ENCODE results near the gene PPP1R1A.

The PPP1R1A gene

GRCh38 chr12:54558759-54559158 lies 29.7 kb downstream of the PPP1R1A start:
- no CpG with 5 or more reads among the region's 1 CpG for WGBS (ENCODE audit: insufficient coverage)
- Histone ChIP-seq H3K36me3 (ENCODE audit: control insufficient read depth in 4 of 4, insufficient read depth in 4 of 4, low read length in 3 of 4) (no peaks in the 10 kb centered on the region), H3K4me3 (ENCODE audit: control insufficient read depth in 1 of 7, extremely low read depth in 1 of 7, insufficient read depth in 4 of 7, low read depth in 2 of 7, low read length in 6 of 7) (no peak overlapping the region), H3K4me1 (ENCODE audit: control extremely low read depth in 1 of 4, control insufficient read depth in 4 of 4, insufficient read depth in 4 of 4, low read length in 3 of 4) (peaks cover 15 to 22% (median 19%) of the 10 kb centered on the region in 4 experiments), H3K27ac (ENCODE audit: insufficient read depth in 1 of 2, low read depth in 1 of 2, low read length in 2 of 2, poor library complexity in 1 of 2, severe bottlenecking in 2 of 2) (no peak overlapping the region), H3K9me3 (ENCODE audit: control extremely low read depth in 1 of 5, control insufficient read depth in 4 of 5, insufficient read depth in 2 of 5, low read depth in 1 of 5, low read length in 4 of 5) (no peaks in the 10 kb centered on the region), H3K27me3 (replicated peaks in 2 of 5; ENCODE audit: control insufficient read depth in 4 of 5, insufficient read depth in 5 of 5, low read length in 4 of 5) (no peaks in the 10 kb centered on the region)
- ChIA-PET CTCF (interaction anchor here (0.6 kb wide), 1 partner anchor 61 kb away, joined by 3 read pairs; the partner anchor contains the start of gene NCKAP1L), POLR2A (interaction anchor here (0.6 kb wide), 1 partner anchor 20 kb away, joined by 4 read pairs; no protein-coding TSS in a partner anchor)
- no peak for DNase-seq

- Histone ChIP-seq H3K9me3 (ENCODE audit: control extremely low read depth in 1 of 5, control insufficient read depth in 4 of 5, insufficient read depth in 2 of 5, low read depth in 1 of 5, low read length in 4 of 5) (no peaks in the 10 kb centered on the region), H3K4me3 (ENCODE audit: control insufficient read depth in 1 of 7, extremely low read depth in 1 of 7, insufficient read depth in 4 of 7, low read depth in 2 of 7, low read length in 6 of 7) (no peak overlapping the region), H3K36me3 (ENCODE audit: control insufficient read depth in 4 of 4, insufficient read depth in 4 of 4, low read length in 3 of 4) (no peaks in the 10 kb centered on the region), H3K27me3 (replicated peaks in 2 of 5; ENCODE audit: control insufficient read depth in 4 of 5, insufficient read depth in 5 of 5, low read length in 4 of 5) (no peaks in the 10 kb centered on the region), H3K4me1 (ENCODE audit: control extremely low read depth in 1 of 4, control insufficient read depth in 4 of 4, insufficient read depth in 4 of 4, low read length in 3 of 4) (peaks cover 15 to 22% (median 19%) of the 10 kb centered on the region in 4 experiments), H3K27ac (ENCODE audit: insufficient read depth in 1 of 2, low read depth in 1 of 2, low read length in 2 of 2, poor library complexity in 1 of 2, severe bottlenecking in 2 of 2) (no peak overlapping the region)
- CTCF ChIA-PET: interaction anchor here (0.6 to 0.9 kb wide), 2 partner anchors 30 to 61 kb away, joined by 3 read pairs; partner anchors contain the start of gene NCKAP1L
- POLR2A ChIA-PET: no interaction called here
- DNase-seq: no peak
- 100% methylated on average over 2 of the region's 5 CpGs for WGBS (ENCODE audit: insufficient coverage)
Measured at GRCh38 chr12:54558311-54558710, 30.1 kb downstream of the PPP1R1A start.

DNA sequence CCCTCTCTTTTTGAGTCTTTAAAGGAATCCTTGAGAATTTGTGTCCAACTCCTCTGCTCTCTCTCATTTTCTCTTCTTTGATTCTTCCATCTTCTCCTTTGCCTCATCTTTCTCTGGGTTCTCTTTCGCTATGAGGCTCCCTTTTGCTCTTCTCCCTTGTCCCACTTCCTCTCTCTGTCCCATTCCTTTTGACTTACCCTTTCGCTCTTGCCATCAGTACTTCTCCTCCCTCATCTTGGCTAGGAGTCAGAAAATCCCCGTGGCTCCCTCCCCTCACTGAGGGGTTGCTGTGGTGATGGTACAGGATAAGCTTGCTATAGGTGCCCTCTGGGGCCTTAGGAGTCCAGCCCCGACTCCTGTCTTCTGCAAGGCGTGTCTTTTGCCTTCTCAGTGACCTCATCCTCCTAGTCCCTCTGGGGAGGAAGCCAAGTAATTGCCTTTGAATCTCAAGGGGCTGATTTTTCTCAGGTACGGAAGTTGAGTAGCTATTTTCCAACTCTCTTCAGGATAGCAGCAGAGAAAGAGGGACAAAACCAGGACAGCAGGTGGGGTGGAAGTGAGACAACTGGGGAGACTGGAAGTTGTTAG lies 32.7 kb downstream of the PPP1R1A start:
- Histone ChIP-seq H3K4me1 (ENCODE audit: control extremely low read depth in 1 of 4, control insufficient read depth in 4 of 4, insufficient read depth in 4 of 4, low read length in 3 of 4) (peaks cover 4 to 15% (median 10%) of the 10 kb centered on the region in 4 experiments), H3K9me3 (ENCODE audit: control extremely low read depth in 1 of 5, control insufficient read depth in 4 of 5, insufficient read depth in 2 of 5, low read depth in 1 of 5, low read length in 4 of 5) (no peaks in the 10 kb centered on the region), H3K4me3 (ENCODE audit: control insufficient read depth in 1 of 7, extremely low read depth in 1 of 7, insufficient read depth in 4 of 7, low read depth in 2 of 7, low read length in 6 of 7) (no peak overlapping the region), H3K36me3 (ENCODE audit: control insufficient read depth in 4 of 4, insufficient read depth in 4 of 4, low read length in 3 of 4) (no peaks in the 10 kb centered on the region), H3K27ac (ENCODE audit: insufficient read depth in 1 of 2, low read depth in 1 of 2, low read length in 2 of 2, poor library complexity in 1 of 2, severe bottlenecking in 2 of 2) (no peak overlapping the region), H3K27me3 (replicated peaks in 2 of 5; ENCODE audit: control insufficient read depth in 4 of 5, insufficient read depth in 5 of 5, low read length in 4 of 5) (no peaks in the 10 kb centered on the region)
- WGBS (ENCODE audit: insufficient coverage): 83% methylated on average over 6 of the region's 6 CpGs
- POLR2A ChIA-PET: no interaction called here
- CTCF ChIA-PET: no interaction called here
- DNase-seq: no peak

- ChIA-PET POLR2A (interaction anchor here (0.8 to 1.2 kb wide), 2 partner anchors 10 to 51 kb away, joined by 3 to 7 read pairs; no protein-coding TSS in a partner anchor), CTCF (interaction anchor here (1.0 to 2.4 kb wide), 5 partner anchors 10 to 30 kb away, joined by 4 to 7 read pairs (median 5); no protein-coding TSS in a partner anchor)
- WGBS (ENCODE audit: insufficient coverage): 1% methylated on average over 17 of the region's 22 CpGs
- peak; percentile 24 to 86 (median 76) for DNase-seq
- Histone ChIP-seq H3K27ac (ENCODE audit: insufficient read depth in 1 of 2, low read depth in 1 of 2, low read length in 2 of 2, poor library complexity in 1 of 2, severe bottlenecking in 2 of 2) (no peak overlapping the region), H3K4me3 (ENCODE audit: control insufficient read depth in 1 of 7, extremely low read depth in 1 of 7, insufficient read depth in 4 of 7, low read depth in 2 of 7, low read length in 6 of 7) (peak overlapping the region in 6 of 7 experiments; percentile 34 to 81 (median 63)), H3K27me3 (replicated peaks in 2 of 5; ENCODE audit: control insufficient read depth in 4 of 5, insufficient read depth in 5 of 5, low read length in 4 of 5) (peaks cover 0 to 3% (median 0%) of the 10 kb centered on the region in 5 experiments), H3K9me3 (ENCODE audit: control extremely low read depth in 1 of 5, control insufficient read depth in 4 of 5, insufficient read depth in 2 of 5, low read depth in 1 of 5, low read length in 4 of 5) (no peaks in the 10 kb centered on the region), H3K4me1 (ENCODE audit: control extremely low read depth in 1 of 4, control insufficient read depth in 4 of 4, insufficient read depth in 4 of 4, low read length in 3 of 4) (peaks cover 0 to 17% (median 15%) of the 10 kb centered on the region in 4 experiments), H3K36me3 (ENCODE audit: control insufficient read depth in 4 of 4, insufficient read depth in 4 of 4, low read length in 3 of 4) (peaks cover 0 to 12% (median 9%) of the 10 kb centered on the region in 4 experiments)
Measured at GRCh38 chr12:54549774-54550451, 38.5 kb downstream of the PPP1R1A start.

- no peak for DNase-seq
- Histone ChIP-seq H3K36me3 (ENCODE audit: control insufficient read depth in 4 of 4, insufficient read depth in 4 of 4, low read length in 3 of 4) (peaks cover 12 to 44% (median 38%) of the 10 kb centered on the region in 4 experiments), H3K27ac (ENCODE audit: insufficient read depth in 1 of 2, low read depth in 1 of 2, low read length in 2 of 2, poor library complexity in 1 of 2, severe bottlenecking in 2 of 2) (no peak overlapping the region), H3K4me3 (ENCODE audit: control insufficient read depth in 1 of 7, extremely low read depth in 1 of 7, insufficient read depth in 4 of 7, low read depth in 2 of 7, low read length in 6 of 7) (no peak overlapping the region), H3K9me3 (ENCODE audit: control extremely low read depth in 1 of 5, control insufficient read depth in 4 of 5, insufficient read depth in 2 of 5, low read depth in 1 of 5, low read length in 4 of 5) (no peaks in the 10 kb centered on the region), H3K27me3 (replicated peaks in 2 of 5; ENCODE audit: control insufficient read depth in 4 of 5, insufficient read depth in 5 of 5, low read length in 4 of 5) (peaks cover 0 to 3% (median 0%) of the 10 kb centered on the region in 5 experiments), H3K4me1 (ENCODE audit: control extremely low read depth in 1 of 4, control insufficient read depth in 4 of 4, insufficient read depth in 4 of 4, low read length in 3 of 4) (peaks cover 0 to 17% (median 15%) of the 10 kb centered on the region in 4 experiments)
- CTCF ChIA-PET: interaction anchor here (1.4 kb wide), 1 partner anchor 34 kb away, joined by 3 read pairs; no protein-coding TSS in a partner anchor
- POLR2A ChIA-PET: no interaction called here
- 83% methylated on average over 2 of the region's 2 CpGs for WGBS (ENCODE audit: insufficient coverage)
Measured at GRCh38 chr12:54546511-54546910, 41.9 kb downstream of the PPP1R1A start.

GRCh38 chr12:54544743-54545142 lies 43.7 kb downstream of the PPP1R1A start:
- H3K4me3 ChIP-seq (ENCODE audit: control insufficient read depth in 1 of 7, extremely low read depth in 1 of 7, insufficient read depth in 4 of 7, low read depth in 2 of 7, low read length in 6 of 7): no peak overlapping the region
- H3K27ac ChIP-seq (ENCODE audit: insufficient read depth in 1 of 2, low read depth in 1 of 2, low read length in 2 of 2, poor library complexity in 1 of 2, severe bottlenecking in 2 of 2): no peak overlapping the region
- peaks cover 15 to 61% (median 56%) of the 10 kb centered on the region in 4 experiments for H3K36me3 ChIP-seq (ENCODE audit: control insufficient read depth in 4 of 4, insufficient read depth in 4 of 4, low read length in 3 of 4)
- CTCF ChIA-PET: no interaction called here
- POLR2A ChIA-PET: no interaction called here
- H3K9me3 ChIP-seq (ENCODE audit: control extremely low read depth in 1 of 5, control insufficient read depth in 4 of 5, insufficient read depth in 2 of 5, low read depth in 1 of 5, low read length in 4 of 5): no peaks in the 10 kb centered on the region
- H3K4me1 ChIP-seq (ENCODE audit: control extremely low read depth in 1 of 4, control insufficient read depth in 4 of 4, insufficient read depth in 4 of 4, low read length in 3 of 4): peaks cover 0 to 10% (median 7%) of the 10 kb centered on the region in 4 experiments
- WGBS (ENCODE audit: insufficient coverage): 98% methylated on average over 5 of the region's 7 CpGs
- DNase-seq: no peak
- no peaks in the 10 kb centered on the region for H3K27me3 ChIP-seq (replicated peaks in 2 of 5; ENCODE audit: control insufficient read depth in 4 of 5, insufficient read depth in 5 of 5, low read length in 4 of 5)

GRCh38 chr12:54543526-54543925 lies 44.9 kb downstream of the PPP1R1A start:
- H3K4me1 ChIP-seq (ENCODE audit: control extremely low read depth in 1 of 4, control insufficient read depth in 4 of 4, insufficient read depth in 4 of 4, low read length in 3 of 4): no peaks in the 10 kb centered on the region
- H3K9me3 ChIP-seq (ENCODE audit: control extremely low read depth in 1 of 5, control insufficient read depth in 4 of 5, insufficient read depth in 2 of 5, low read depth in 1 of 5, low read length in 4 of 5): no peaks in the 10 kb centered on the region
- H3K27me3 ChIP-seq (replicated peaks in 2 of 5; ENCODE audit: control insufficient read depth in 4 of 5, insufficient read depth in 5 of 5, low read length in 4 of 5): no peaks in the 10 kb centered on the region
- H3K27ac ChIP-seq (ENCODE audit: insufficient read depth in 1 of 2, low read depth in 1 of 2, low read length in 2 of 2, poor library complexity in 1 of 2, severe bottlenecking in 2 of 2): no peak overlapping the region
- DNase-seq: no peak
- no peak overlapping the region for H3K4me3 ChIP-seq (ENCODE audit: control insufficient read depth in 1 of 7, extremely low read depth in 1 of 7, insufficient read depth in 4 of 7, low read depth in 2 of 7, low read length in 6 of 7)
- ChIA-PET CTCF (interaction anchor here (1.3 kb wide), 1 partner anchor 12 kb away, joined by 4 read pairs; no protein-coding TSS in a partner anchor), POLR2A (interaction anchor here (0.7 kb wide), 1 partner anchor 315 kb away, joined by 3 read pairs; no protein-coding TSS in a partner anchor)
- WGBS (ENCODE audit: insufficient coverage): 93% methylated on average over 2 of the region's 2 CpGs
- peaks cover 18 to 73% (median 68%) of the 10 kb centered on the region in 4 experiments for H3K36me3 ChIP-seq (ENCODE audit: control insufficient read depth in 4 of 4, insufficient read depth in 4 of 4, low read length in 3 of 4)
